ENCODE results near the gene PP2D1.
"Not testable (repeated sequence)": the region's sequence is repeated elsewhere in the genome, so short reads cannot be mapped to it uniquely, and the experiment has no call there.

Gene PP2D1

DNA sequence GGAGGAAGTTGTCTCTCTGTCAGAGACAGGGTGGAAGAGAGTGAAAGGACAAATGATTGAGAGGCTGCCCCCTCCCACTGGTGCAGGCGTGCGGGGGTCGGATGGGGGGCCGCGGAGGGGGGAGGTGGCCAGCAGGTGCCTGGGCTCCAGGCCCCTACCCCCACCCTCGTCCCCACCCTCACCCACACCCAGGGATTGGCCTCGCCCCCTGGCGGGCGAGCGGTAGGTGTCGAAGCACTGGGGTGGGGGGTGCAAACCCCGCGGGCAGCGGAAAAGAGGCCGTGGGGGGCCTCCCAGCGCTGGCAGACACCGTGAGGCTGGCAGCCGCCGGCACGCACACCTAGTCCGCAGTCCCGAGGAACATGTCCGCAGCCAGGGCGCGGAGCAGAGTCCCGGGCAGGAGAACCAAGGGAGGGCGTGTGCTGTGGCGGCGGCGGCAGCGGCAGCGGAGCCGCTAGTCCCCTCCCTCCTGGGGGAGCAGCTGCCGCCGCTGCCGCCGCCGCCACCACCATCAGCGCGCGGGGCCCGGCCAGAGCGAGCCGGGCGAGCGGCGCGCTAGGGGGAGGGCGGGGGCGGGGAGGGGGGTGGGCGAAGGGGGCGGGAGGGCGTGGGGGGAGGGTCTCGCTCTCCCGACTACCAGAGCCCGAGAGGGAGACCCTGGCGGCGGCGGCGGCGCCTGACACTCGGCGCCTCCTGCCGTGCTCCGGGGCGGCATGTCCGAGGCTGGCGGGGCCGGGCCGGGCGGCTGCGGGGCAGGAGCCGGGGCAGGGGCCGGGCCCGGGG is 27.9 kb upstream of the PP2D1 start, which contains the start of gene KAT2B:
TSS of gene KAT2B (plus strand) at position 682 of the 783 bp plus-strand sequence. CDS start at position 714, 32 bp downstream.
- Histone ChIP-seq H3K9ac (ENCODE audit: low read length) (peak within 1 kb of the TSS; percentile 78), H3K4me1 (ENCODE audit: control insufficient read depth, insufficient read depth, low read length) (peaks cover 16% of the 10 kb centered on the region), H3K36me3 (ENCODE audit: control insufficient read depth, insufficient read depth, low read length, severe bottlenecking) (no peaks in the 10 kb centered on the region), H3K27me3 (replicated peaks; ENCODE audit: control insufficient read depth, insufficient read depth, low read length) (no peaks in the 10 kb centered on the region), H3K9me3 (ENCODE audit: control insufficient read depth, low read length) (no peaks in the 10 kb centered on the region), H3K4me3 (ENCODE audit: low read length) (peak within 1 kb of the TSS; percentile 93)
- peak; percentile 90 for DNase-seq (ENCODE audit: low read depth)

DNA sequence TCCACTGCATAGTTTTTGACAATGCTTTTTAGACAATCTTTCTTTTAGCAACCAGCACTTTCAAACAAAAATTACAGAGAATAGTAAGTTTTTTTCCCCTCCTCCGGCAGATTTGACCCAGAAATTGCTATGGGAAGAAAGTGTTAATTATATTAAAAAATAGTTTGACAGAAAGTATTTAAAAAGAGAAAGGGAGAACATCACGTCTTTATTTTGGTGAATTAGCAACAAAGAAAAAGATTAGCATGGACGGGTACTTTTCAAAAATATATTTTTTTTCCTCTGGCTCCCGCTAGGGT is 27.4 kb upstream of the PP2D1 start:
- DNase-seq (ENCODE audit: low read depth): no peak
- Histone ChIP-seq H3K4me3 (ENCODE audit: low read length) (peak overlapping the region; percentile 84), H3K36me3 (ENCODE audit: control insufficient read depth, insufficient read depth, low read length, severe bottlenecking) (no peaks in the 10 kb centered on the region), H3K9me3 (ENCODE audit: control insufficient read depth, low read length) (no peaks in the 10 kb centered on the region), H3K27me3 (replicated peaks; ENCODE audit: control insufficient read depth, insufficient read depth, low read length) (no peaks in the 10 kb centered on the region), H3K9ac (ENCODE audit: low read length) (peak overlapping the region; percentile 76), H3K4me1 (ENCODE audit: control insufficient read depth, insufficient read depth, low read length) (peaks cover 16% of the 10 kb centered on the region)

DNA sequence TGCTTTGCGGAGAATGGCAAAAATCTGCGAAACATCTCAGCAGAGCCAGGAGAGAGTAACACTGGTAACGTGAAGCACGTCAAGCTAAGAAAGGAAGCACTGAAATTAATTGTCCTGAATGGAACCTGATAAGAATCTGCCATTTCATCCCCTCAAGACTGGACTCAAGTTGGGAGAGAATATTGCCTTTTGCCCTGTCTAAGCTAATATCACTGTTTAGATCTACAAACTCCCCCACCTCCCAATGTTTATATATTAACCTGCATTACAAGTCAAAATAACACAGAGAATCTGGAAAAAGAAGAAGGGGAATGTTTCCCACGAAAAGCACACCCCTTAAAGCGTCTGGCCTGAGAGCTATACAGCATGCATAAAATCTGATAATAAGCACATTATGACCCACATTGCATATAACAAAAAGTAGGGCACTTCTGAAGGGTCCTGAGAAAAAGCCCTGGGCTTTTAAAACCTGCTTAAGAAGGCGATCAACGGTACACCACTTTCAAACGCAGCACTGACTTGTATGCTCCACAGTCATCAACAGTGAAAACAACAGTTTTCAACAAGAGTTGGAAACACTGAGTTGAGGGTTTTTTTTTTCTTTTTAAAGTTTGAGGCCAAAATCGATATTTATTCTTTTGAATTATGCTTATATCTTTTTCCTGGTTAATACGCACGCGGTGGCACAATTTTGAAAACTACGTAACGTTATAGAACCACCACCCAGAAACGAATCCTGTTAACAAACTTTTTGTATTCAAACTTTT is 26.8 kb upstream of the PP2D1 start:
- H3K9ac ChIP-seq (ENCODE audit: low read length): peak overlapping the region; percentile 76
- no peaks in the 10 kb centered on the region for H3K27me3 ChIP-seq (replicated peaks; ENCODE audit: control insufficient read depth, insufficient read depth, low read length)
- H3K9me3 ChIP-seq (ENCODE audit: control insufficient read depth, low read length): no peaks in the 10 kb centered on the region
- H3K4me3 ChIP-seq (ENCODE audit: low read length): peak overlapping the region; percentile 84
- no peaks in the 10 kb centered on the region for H3K36me3 ChIP-seq (ENCODE audit: control insufficient read depth, insufficient read depth, low read length, severe bottlenecking)
- peaks cover 14% of the 10 kb centered on the region for H3K4me1 ChIP-seq (ENCODE audit: control insufficient read depth, insufficient read depth, low read length)
- peak; percentile 5 for DNase-seq (ENCODE audit: low read depth)

DNA sequence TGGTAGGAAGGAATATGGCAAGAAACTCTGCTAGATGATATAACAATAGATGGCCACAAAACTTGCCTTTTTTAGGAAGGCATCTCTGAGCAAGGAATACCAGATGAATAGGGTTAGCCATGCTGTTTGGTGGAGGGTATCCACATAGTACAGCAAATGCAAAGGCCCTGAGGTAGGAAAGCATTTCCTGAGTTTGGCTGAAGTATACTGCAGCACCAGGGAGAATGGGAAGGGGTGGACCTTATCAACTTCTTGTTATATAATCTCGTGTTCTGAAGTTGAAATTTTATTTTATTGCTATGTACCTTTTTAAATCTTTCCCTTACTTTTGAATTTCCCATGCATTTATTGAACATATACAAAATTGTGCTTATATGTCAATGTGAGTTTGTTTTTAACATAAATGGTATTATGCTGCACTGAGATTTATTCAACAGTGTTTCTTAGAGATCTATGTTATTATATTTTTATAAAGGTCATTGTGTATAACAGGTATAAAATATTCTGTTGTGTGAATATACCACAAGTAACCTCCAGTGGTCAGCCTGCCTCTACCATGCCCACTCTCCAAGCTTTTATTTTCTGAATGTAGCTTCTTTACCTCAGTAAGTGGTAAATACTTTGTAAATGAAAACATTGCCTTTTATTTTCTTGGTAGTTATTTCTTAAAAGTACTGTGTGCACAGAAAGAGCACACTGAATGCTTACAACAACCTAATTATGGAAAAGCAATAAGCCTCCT is 25.4 kb upstream of the PP2D1 start:
- H3K4me3 ChIP-seq (ENCODE audit: low read length): no peak overlapping the region
- no peak for DNase-seq (ENCODE audit: low read depth)
- H3K4me1 ChIP-seq (ENCODE audit: control insufficient read depth, insufficient read depth, low read length): peaks cover 4% of the 10 kb centered on the region

DNA sequence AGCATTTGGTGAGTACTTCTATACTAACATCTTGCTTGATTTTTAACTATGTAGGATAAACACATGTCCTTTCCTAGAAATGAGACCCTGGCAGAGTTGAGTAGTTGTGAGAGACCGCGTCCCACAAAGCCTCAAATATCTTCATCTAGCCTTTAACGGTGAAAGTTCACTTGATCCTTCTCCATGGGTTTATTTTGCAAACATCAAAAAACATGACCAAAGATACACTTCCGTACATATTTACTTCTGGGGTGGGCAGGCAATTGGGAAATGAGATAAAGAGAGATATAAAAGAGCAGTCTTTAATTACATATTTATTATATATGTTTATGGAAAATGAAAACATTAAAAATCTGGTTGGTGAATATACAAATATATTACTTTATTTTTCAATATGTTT is 23.0 kb upstream of the PP2D1 start:
- Histone ChIP-seq H3K9ac (ENCODE audit: low read length) (no peak overlapping the region), H3K27me3 (replicated peaks; ENCODE audit: control insufficient read depth, insufficient read depth, low read length) (no peaks in the 10 kb centered on the region), H3K9me3 (ENCODE audit: control insufficient read depth, low read length) (no peaks in the 10 kb centered on the region), H3K4me3 (ENCODE audit: low read length) (no peak overlapping the region), H3K36me3 (ENCODE audit: control insufficient read depth, insufficient read depth, low read length, severe bottlenecking) (no peaks in the 10 kb centered on the region), H3K4me1 (ENCODE audit: control insufficient read depth, insufficient read depth, low read length) (no peaks in the 10 kb centered on the region)
- DNase-seq (ENCODE audit: low read depth): no peak

More for the DNA sequence above, 25.4 kb upstream of the PP2D1 start:
- Histone ChIP-seq H3K9me3 (ENCODE audit: control insufficient read depth, low read length) (no peaks in the 10 kb centered on the region), H3K9ac (ENCODE audit: low read length) (no peak overlapping the region), H3K36me3 (ENCODE audit: control insufficient read depth, insufficient read depth, low read length, severe bottlenecking) (no peaks in the 10 kb centered on the region), H3K27me3 (replicated peaks; ENCODE audit: control insufficient read depth, insufficient read depth, low read length) (no peaks in the 10 kb centered on the region)

DNA sequence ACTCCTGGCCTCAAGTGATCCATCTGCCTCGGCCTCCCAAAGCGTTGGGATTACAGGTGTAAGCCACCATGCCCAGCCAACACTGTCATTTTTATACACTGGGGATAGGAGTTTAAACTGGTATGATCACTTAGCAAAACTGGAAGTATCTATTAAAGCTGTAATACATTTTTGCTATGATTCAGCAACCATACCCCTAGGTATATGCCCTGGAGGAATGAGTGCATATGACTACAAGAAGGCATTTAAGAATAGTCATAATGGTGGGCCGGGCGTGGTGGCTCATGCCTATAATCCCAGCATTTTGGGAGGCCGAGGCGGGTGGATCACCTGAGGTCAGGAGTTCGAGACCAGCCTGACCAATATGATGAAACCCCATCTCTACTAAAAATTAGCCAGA is 19.9 kb upstream of the PP2D1 start:
- H3K27me3 ChIP-seq (replicated peaks; ENCODE audit: control insufficient read depth, insufficient read depth, low read length); H3K4me3 ChIP-seq (ENCODE audit: low read length); H3K4me1 ChIP-seq (ENCODE audit: control insufficient read depth, insufficient read depth, low read length); H3K9me3 ChIP-seq (ENCODE audit: control insufficient read depth, low read length); DNase-seq (ENCODE audit: low read depth); H3K36me3 ChIP-seq (ENCODE audit: control insufficient read depth, insufficient read depth, low read length, severe bottlenecking); H3K9ac ChIP-seq (ENCODE audit: low read length): not testable (repeated sequence)

DNA sequence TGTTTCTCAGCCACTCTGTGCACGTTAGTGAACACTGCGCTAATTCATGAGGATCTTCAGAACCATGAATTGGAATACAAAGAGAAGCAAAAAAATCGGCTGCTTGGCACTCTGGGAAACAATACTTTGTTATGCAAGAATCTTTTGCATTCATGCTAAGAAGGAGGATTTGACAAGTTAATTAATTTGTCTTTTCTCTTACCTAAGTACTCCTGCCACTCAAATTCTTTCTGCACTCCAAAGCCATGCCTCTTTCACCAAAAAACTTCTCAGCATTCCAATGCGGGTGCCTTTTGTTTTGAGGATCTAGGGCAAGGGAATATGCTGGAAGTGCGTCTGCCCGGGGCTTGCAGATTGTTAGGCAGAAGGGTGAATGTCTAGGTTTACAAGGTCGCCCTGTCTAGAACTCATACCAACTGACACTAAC is 16.9 kb upstream of the PP2D1 start:
- Histone ChIP-seq H3K27me3 (replicated peaks; ENCODE audit: control insufficient read depth, insufficient read depth, low read length) (no peaks in the 10 kb centered on the region), H3K4me3 (ENCODE audit: low read length) (no peak overlapping the region), H3K4me1 (ENCODE audit: control insufficient read depth, insufficient read depth, low read length) (peaks cover 2% of the 10 kb centered on the region), H3K9ac (ENCODE audit: low read length) (no peak overlapping the region), H3K36me3 (ENCODE audit: control insufficient read depth, insufficient read depth, low read length, severe bottlenecking) (no peaks in the 10 kb centered on the region), H3K9me3 (ENCODE audit: control insufficient read depth, low read length) (no peaks in the 10 kb centered on the region)
- DNase-seq (ENCODE audit: low read depth): no peak

DNA sequence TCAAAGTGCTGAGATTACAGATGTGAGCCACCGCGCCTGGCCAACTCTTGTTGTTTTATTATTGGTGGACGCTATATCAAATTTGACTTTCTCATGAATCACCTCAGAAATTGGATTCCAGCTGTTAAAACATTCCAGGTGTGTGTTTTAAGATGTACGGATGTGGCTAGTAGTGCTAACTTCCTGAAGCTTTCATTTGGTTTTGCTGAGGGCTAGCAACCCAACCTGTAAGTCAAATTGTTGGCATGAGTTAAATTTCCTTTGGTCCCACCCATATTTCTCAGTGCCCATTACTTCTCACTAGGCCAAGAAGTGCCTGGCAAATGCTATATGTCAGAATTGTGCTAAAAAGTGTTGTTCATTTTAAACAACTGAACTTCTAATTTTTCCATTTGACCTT is 15.1 kb upstream of the PP2D1 start:
- no peak overlapping the region for H3K9ac ChIP-seq (ENCODE audit: low read length)
- H3K4me1 ChIP-seq (ENCODE audit: control insufficient read depth, insufficient read depth, low read length): peaks cover 5% of the 10 kb centered on the region

DNA sequence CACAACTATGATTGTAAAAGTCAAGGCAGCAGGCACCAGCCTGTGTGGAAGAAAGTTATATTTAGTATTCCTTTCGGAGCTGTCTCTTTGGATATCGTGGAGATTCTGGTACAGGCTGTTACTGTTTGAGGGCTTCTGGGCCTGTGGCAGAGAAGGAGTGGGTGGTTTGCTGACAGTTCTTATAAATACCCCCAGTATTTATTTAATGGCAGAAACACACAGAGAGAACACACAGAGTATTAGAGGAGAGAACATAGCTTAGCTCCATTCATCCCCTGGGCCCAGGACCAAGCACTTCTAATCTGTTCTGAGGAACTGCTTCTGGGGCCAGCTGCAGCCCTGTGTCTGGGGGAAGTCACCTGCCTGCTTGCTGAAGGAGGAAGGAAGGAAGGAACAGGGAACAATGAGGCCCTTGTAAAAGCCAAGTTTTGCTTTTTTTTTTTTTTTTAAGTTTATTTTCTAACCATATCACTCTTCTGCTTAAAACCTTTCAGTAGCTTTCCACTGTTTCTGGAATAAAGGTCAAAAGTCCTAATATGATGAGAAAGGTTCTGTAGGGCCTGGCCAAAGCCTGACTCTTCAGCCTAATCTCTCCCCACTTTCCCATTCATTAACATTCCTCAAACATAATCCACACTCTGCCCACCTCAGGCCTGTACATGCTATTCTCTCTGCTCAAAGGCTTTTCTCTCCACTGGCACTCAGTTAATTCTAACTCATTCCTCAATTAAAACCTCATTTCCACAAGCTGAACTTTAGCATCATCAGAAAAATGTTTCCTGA is 11.8 kb upstream of the PP2D1 start:
- no peak for DNase-seq (ENCODE audit: low read depth)
- Histone ChIP-seq H3K4me1 (ENCODE audit: control insufficient read depth, insufficient read depth, low read length) (peaks cover 5% of the 10 kb centered on the region), H3K27me3 (replicated peaks; ENCODE audit: control insufficient read depth, insufficient read depth, low read length) (no peaks in the 10 kb centered on the region), H3K4me3 (ENCODE audit: low read length) (no peak overlapping the region), H3K9me3 (ENCODE audit: control insufficient read depth, low read length) (no peaks in the 10 kb centered on the region), H3K36me3 (ENCODE audit: control insufficient read depth, insufficient read depth, low read length, severe bottlenecking) (no peaks in the 10 kb centered on the region), H3K9ac (ENCODE audit: low read length) (no peak overlapping the region)

More for the DNA sequence above, 15.1 kb upstream of the PP2D1 start:
- no peak for DNase-seq (ENCODE audit: low read depth)
- no peaks in the 10 kb centered on the region for H3K27me3 ChIP-seq (replicated peaks; ENCODE audit: control insufficient read depth, insufficient read depth, low read length)
- H3K4me3 ChIP-seq (ENCODE audit: low read length): no peak overlapping the region
- no peaks in the 10 kb centered on the region for H3K9me3 ChIP-seq (ENCODE audit: control insufficient read depth, low read length)
- no peaks in the 10 kb centered on the region for H3K36me3 ChIP-seq (ENCODE audit: control insufficient read depth, insufficient read depth, low read length, severe bottlenecking)

DNA sequence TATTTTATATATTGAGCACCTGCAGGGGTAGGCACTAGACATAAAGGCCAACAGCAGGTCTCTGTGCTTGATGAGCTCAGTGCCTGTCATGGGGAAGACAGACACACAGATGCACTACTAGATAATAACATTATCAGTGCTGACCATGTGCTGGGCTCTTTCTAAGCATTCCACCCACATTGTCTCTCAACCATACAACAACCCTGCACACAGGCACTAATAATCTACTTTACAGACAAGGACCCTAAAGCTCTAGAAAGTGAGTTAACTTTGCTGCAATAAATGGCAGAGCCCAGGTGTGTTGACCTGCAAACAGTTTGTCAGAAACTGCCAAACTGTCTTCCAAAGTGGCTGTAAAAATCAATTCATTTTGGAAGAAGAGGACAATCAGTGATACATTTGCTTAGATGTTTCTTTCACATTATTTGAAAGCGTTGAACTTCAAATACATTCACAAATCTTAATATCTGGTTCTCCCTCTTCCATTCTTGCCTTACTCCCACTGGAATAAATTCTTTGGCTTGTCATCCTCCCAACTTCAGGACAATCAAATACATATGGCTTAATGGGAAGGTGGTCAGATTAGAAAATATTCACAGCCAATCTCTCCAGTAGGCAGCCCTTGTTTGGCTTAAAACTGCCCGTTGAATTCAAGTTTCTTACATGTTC is 11.0 kb upstream of the PP2D1 start:
- Histone ChIP-seq H3K27me3 (replicated peaks; ENCODE audit: control insufficient read depth, insufficient read depth, low read length) (no peaks in the 10 kb centered on the region), H3K9me3 (ENCODE audit: control insufficient read depth, low read length) (no peaks in the 10 kb centered on the region), H3K4me1 (ENCODE audit: control insufficient read depth, insufficient read depth, low read length) (peaks cover 5% of the 10 kb centered on the region), H3K4me3 (ENCODE audit: low read length) (no peak overlapping the region), H3K36me3 (ENCODE audit: control insufficient read depth, insufficient read depth, low read length, severe bottlenecking) (no peaks in the 10 kb centered on the region), H3K9ac (ENCODE audit: low read length) (no peak overlapping the region)
- DNase-seq (ENCODE audit: low read depth): no peak
